IMR-90 (cell line): Measurements from ENCODE around the gene RBFOX1.

Source experiments
- ELK1 ChIP-seq: fragments of 150-350 bp; IDR thresholded peaks from 2 replicates; pipeline ENCODE4 v1.6.1; 2016; ENCODE audit warnings: low read depth, mild to moderate bottlenecking, low read length, moderate library complexity, borderline replicate concordance
- MAFK ChIP-seq: IDR thresholded peaks from 2 replicates; pipeline ENCODE4 v1.6.1; 2012; ENCODE audit warnings: low read depth, low read length, improper control_type of control experiment
- POLR2A ChIP-seq: IDR thresholded peaks from 2 replicates; pipeline ENCODE4 v1.6.1; 2012; ENCODE audit warnings: mild to moderate bottlenecking, low read depth, low read length
- RAD21 ChIP-seq: IDR thresholded peaks from 2 replicates; pipeline ENCODE4 v1.6.1; 2012; ENCODE audit warnings: low read length, improper control_type of control experiment
- TF ChIP-seq, protein P1 (sequence below): fragments of 150-350 bp; IDR thresholded peaks from 2 replicates; pipeline ENCODE4 v1.6.1; 2017; ENCODE audit warnings: mild to moderate bottlenecking, antibody characterized with exemption, low read length, low read depth
- TF ChIP-seq, protein P2 (sequence below): conservative IDR thresholded peaks from 2 replicates; pipeline ENCODE4 v1.5.1; 2012; ENCODE audit warnings: mild to moderate bottlenecking, low read depth, low read length, improper control_type of control experiment

DNA sequence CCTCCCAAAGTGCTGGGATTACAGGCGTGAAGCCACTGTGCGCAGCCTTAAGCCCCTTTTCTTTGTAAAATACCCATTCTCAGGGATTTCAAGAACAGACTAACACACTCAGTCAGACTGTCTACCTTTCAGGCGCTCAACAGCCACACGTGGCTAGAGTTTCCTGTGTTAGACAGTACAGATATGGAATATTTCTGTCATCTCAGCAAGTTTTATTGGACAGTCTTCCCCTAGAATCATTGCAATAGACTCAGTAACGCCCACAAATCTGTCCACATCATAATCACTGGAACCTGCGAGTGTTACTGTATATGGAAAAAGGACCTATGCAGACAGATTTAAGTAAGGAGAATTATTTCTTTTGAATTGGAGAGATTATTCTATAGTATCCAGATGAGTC, 160.5 kb downstream of the RBFOX1 start:
- TF ChIP-seq RAD21 = no peak
- TF ChIP-seq MAFK = no peak
- TF ChIP-seq, protein P1, sequence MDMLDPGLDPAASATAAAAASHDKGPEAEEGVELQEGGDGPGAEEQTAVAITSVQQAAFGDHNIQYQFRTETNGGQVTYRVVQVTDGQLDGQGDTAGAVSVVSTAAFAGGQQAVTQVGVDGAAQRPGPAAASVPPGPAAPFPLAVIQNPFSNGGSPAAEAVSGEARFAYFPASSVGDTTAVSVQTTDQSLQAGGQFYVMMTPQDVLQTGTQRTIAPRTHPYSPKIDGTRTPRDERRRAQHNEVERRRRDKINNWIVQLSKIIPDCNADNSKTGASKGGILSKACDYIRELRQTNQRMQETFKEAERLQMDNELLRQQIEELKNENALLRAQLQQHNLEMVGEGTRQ = no peak
- TF ChIP-seq, protein P2, sequence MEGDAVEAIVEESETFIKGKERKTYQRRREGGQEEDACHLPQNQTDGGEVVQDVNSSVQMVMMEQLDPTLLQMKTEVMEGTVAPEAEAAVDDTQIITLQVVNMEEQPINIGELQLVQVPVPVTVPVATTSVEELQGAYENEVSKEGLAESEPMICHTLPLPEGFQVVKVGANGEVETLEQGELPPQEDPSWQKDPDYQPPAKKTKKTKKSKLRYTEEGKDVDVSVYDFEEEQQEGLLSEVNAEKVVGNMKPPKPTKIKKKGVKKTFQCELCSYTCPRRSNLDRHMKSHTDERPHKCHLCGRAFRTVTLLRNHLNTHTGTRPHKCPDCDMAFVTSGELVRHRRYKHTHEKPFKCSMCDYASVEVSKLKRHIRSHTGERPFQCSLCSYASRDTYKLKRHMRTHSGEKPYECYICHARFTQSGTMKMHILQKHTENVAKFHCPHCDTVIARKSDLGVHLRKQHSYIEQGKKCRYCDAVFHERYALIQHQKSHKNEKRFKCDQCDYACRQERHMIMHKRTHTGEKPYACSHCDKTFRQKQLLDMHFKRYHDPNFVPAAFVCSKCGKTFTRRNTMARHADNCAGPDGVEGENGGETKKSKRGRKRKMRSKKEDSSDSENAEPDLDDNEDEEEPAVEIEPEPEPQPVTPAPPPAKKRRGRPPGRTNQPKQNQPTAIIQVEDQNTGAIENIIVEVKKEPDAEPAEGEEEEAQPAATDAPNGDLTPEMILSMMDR = no peak
- TF ChIP-seq POLR2A = no peak
- no peak for TF ChIP-seq ELK1
